ENCODE measurements around the gene GRIPAP1.

Gene GRIPAP1

DNA sequence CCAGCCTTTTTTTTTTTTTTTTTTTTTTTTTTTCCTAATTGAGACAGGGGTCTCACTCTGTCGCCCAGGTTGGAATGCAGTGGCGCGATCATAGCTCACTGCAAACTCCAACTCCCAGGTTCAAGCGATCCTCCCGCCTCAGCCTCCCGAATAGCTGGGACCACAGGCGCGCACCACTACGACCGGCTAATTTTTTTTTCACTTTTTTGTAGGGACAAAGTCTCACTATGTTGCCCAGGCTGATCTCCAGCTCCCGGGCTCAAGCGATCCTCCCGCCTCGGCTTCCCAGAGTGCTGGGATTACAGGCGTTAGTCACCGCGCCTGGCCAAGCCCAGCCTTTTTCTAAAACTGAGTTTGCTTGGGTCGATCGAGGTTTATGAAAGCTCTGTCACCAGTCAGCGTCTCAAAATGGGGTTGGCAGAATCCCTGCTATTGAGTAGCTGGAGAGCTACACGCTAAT is 43.4 kb downstream of the GRIPAP1 start:
- peak; percentile 64 for DNase-seq (ENCODE audit: low read depth)

DNA sequence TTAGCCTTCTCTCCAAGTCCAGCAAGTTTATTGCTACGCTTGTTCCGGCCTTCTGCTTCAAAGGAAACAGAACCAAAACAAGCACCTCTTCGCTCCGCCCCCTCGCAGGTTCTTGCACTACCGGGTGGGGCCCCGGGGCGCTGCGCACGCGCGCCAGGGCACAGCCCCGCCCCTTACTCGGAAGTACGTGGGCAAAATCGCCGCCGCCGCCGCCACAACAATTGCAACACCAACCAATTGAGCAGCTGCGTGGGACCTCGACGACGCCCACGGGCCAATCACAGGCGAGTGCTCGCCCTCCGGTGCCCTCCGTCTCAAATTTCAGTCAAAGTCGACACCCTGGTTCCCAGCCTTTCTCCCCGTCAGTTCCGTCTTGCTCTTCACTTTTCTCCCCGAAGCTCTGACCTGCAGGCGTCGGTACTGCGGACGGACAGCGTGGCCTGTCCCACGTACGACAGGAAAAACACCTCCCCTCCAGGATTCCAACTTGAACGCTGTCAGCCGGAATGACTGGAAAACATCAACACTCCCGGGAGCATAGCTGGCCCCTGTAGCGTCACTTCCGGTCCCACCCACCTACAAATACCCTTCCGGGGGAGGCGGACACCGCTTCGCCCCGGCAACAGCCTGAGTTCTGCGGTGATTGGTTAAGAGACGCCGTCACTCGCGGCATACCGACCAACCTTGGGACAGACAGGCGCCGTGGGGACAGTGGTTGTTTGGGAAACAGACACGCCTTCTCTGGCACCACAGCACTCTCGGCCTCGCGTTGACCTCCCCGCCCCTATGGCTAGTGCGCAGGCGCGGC is 44.0 kb downstream of the GRIPAP1 start:
- peak; percentile 98 for DNase-seq (ENCODE audit: low read depth)

DNA sequence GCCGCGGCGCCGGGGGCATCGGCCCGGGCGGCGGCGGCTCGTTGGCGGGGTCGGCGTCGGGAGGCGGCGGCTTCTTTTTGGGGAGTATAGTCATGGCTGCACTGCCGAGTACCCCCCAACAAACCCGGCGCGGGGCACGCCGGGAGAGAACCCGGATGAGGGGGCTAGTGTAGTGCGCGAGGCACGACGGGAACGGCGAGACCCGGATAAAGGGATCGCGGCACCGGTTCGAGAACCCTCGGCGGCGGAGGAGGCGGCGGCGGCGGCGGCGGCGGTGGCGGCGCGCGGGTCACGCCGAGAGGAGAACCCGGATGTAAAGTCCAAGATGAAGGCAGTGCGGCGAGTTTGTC is 44.6 kb downstream of the GRIPAP1 start, which contains the start of gene OTUD5:
TSS of gene OTUD5 (minus strand) at position 131 of the 350 bp plus-strand sequence. CDS start at position 94, 37 bp downstream.
- DNase-seq (ENCODE audit: low read depth): no peak

DNA sequence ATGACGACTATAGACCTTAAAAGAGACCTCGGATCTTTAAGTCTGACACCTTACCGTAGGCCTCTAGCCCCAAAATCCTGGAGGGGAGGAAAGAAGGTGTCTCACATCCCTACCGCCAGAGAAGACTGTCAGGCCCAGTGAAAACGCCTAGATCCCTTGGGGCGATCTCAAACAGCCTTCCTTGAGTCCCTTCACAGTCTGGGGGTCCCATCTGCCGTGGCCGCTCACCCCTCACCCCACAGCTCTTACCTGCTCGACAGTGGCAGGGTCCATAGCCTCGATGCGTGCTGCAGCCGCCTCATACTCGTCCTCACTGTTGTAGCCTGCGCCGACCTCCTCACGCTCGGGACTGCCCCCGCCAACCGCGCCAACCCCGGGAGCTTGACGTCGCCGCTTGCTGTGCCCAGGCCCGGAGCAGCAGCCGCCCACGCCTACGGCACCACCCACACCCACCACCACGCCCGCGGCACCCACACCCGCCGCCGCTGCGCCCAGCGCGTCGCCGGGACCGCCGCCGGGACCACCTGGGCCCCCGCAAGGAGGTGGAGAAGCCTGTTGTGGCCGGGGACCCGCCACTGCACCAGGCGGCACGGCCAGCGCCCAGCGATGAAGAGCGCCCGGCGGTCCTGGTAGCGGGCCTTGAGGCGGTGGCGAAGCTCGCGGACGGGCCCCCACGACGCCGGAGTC is 45.2 kb downstream of the GRIPAP1 start:
- DNase-seq (ENCODE audit: low read depth): no peak

- DNase-seq (ENCODE audit: low read depth): no peak
These were observed 53.5 kb downstream of the GRIPAP1 start for GRCh38 chrX:48948589-48948988.

DNA sequence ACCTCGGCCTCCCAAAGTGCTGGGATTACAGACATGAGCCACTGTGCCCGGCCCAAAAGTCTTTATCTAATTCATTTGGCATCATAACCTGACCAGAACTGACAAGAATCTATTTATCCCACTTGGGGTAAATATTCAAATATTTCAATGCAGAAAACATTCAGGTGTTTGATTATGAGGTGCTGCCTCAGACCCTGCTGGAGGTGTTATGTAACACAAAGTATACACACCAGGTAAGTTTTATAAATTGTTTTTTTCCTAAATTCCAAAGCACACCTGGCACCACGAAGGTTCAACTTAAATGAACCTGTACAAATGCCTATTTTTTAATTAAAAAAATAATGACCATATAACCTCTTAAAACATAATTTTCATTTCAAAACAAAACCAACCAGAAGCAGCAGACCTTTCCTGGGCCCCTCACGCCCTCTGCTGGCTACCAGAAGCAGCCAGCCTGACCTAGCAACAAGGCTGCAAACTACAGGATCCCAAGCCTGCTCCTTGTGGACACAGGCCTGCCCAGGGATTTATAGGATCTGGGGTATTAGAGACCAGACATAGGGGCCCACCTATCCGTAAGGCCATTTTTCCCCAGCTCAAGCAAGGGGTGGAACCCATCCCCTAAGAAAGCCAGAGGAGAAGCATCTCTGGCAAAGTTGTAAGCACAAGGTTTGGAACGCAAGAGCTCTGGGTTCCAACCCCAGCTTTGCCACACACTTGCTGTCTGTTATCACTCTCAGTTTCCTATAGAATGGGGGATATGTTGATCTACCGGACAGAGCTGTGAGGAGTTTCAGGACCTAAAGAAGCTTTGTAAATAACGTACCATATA is 56.3 kb downstream of the GRIPAP1 start:
- DNase-seq (ENCODE audit: low read depth): peak; percentile 30

GRCh38 chrX:48942895-48943294 is 59.2 kb downstream of the GRIPAP1 start:
- DNase-seq (ENCODE audit: low read depth): no peak

DNA sequence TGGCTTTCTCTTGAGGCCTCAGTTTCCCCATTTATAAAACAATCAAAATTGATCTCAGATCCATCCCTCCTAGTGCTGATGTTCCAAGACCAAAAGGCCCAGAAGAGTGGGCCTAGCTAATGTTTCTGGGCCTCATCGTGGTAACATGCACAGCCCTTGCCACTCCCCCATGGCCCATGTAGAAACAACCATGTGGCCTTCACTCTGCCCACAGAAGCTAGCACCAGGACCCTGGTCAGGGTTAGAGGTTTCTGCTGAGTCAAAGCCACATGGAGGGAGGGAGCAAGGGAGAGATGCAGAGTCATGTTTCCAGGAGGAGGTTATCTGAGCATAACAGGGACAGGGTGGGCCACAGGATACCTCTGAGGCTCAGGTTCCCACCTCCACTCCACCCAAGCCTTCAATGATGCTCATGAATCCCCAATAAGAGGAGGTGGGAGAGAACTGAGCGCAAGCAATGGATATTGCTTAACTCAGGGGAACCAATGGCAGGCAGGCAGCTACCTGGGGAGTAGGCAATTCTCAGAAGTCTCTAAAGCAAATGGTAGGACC is 61.6 kb downstream of the GRIPAP1 start:
- no peak for DNase-seq (ENCODE audit: low read depth)

GRCh38 chrX:48939524-48940228 is 62.4 kb downstream of the GRIPAP1 start:
- DNase-seq (ENCODE audit: low read depth): no peak

- no peak for DNase-seq (ENCODE audit: low read depth)
These were observed 63.2 kb downstream of the GRIPAP1 start for GRCh38 chrX:48938721-48939425.

- no peak for DNase-seq (ENCODE audit: low read depth)
These were observed 64.8 kb downstream of the GRIPAP1 start for GRCh38 chrX:48937054-48937907.

DNA sequence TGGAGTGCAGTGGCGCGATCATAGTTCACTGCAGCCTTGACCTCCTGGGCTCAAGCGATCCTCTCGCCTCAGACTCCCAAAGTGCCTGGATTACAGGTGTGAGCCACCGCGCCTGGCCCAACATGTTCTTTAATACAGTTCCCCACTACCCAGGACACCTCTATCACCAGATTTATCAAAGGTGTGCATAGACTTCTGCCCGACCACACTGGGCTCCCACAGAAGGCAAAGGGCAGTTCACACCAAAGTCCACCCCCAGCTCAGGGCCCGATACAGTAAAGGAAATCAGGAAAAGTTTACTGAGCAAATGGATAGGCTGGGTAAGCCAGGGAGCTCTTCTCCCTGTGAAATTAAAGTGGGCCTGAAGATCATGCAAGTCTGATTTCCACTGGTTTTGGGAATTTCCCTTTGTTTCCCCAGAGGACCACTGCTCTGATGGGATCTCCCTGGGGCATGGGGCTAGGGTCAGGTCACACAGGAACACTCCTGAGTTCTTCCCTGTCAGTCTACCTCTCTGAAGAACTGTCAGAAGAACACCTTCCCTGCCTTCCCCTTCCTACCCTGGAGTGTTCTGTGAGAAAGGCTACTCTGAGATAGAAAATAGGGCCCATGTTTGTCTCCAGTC is 65.5 kb downstream of the GRIPAP1 start:
- DNase-seq (ENCODE audit: low read depth): no peak

GRCh38 chrX:48935301-48935670 is 66.8 kb downstream of the GRIPAP1 start:
- DNase-seq (ENCODE audit: low read depth): no peak

DNA sequence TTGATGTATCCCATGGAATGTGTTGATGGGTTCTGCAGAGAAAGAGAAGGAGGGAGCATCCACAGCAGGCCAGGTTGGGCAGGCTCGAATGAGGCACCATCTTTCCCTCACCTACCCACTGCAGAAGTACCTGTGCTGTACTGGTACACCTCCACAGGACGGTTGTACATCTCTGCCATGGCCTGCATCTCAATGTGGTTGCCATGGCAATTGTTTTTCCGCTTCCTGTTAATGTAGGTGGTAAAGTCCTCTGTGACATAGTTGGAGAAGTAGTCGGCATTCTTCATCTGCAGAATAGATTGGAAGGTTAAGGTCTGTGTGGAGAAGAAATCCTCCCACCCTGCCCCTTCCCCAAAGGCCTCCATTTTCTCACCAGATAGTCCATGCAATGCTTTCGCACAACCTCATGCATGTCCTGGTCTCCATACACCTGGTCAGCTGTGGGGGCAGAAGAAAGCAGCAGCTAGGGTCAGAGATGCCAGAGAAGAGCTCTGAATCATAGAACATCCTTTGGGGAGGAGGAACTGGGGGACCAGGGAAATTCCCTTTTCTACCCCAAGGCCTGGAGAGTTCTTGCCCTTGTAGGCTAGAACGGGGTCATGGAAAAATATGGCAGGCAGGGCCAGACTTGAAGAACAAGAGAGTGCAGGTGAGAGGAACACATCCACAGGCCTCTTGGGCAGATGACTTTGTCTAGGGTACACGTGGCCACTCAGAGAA is 67.3 kb downstream of the GRIPAP1 start:
- DNase-seq (ENCODE audit: low read depth): no peak

DNA sequence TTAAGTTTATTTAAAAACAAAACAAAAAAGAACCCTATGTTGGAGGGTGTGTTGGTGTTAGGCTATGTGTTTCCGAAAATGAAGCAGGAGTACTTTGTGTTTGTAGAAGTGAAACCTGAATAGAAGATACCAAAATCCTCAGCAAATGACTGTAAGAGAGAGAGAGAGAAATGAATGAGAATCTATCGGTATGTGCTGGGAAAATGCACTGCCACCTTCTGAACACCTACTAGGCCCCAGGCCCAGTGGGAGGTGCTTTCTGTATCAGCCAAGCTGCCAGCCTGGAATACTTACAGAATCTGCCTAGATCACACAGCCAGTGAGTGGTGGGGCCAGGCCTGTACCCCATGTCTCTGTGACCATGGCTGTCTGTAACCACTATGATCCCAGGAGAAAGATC is 68.3 kb downstream of the GRIPAP1 start:
- DNase-seq (ENCODE audit: low read depth): no peak

- DNase-seq (ENCODE audit: low read depth): no peak
These were observed 74.2 kb downstream of the GRIPAP1 start for GRCh38 chrX:48927736-48928382.

GRCh38 chrX:48927123-48927522 is 74.9 kb downstream of the GRIPAP1 start:
- no peak for DNase-seq (ENCODE audit: low read depth)

GRCh38 chrX:48924270-48924669 is 77.8 kb downstream of the GRIPAP1 start:
- DNase-seq (ENCODE audit: low read depth): no peak

All from fibroblast of gingiva (primary cell).